Liver (tissue), 3 donors: Measurements from ENCODE around the gene TMEM245.
"Not testable (repeated sequence)": the region's sequence is repeated elsewhere in the genome, so short reads cannot be mapped to it uniquely, and the experiment has no call there.

Source experiments
- CTCF ChIP-seq: fragments of 150-350 bp; IDR thresholded peaks from 2 replicates; pipeline ENCODE4 v1.5.1; 2017; ENCODE audit warnings: improper control_type of control experiment, low read depth, low read length; ENCODE audit not compliant: missing input control
- FOXA1 ChIP-seq: IDR thresholded peaks from 2 replicates; pipeline ENCODE4 v1.6.1; 2016; ENCODE audit warnings: antibody characterized with exemption
- FOXA2 ChIP-seq: IDR thresholded peaks from 2 replicates; pipeline ENCODE4 v1.6.1; 2016; ENCODE audit warnings: antibody characterized with exemption
- GABPA ChIP-seq, 2 donors: IDR thresholded peaks in 1 of 2; conservative IDR thresholded peaks in 1 of 2; 2 replicates each; pipeline ENCODE4 v1.6.1; 2016; ENCODE audit warnings: antibody characterized with exemption in 2 of 2, mild to moderate bottlenecking in 1 of 2, moderate library complexity in 1 of 2
- JUND ChIP-seq, 2 donors: IDR thresholded peaks; 2 replicates each; pipeline ENCODE4 v1.6.1; 2016; ENCODE audit warnings: antibody characterized with exemption in 2 of 2
- MAX ChIP-seq: IDR thresholded peaks from 2 replicates; pipeline ENCODE4 v1.6.1; 2016; ENCODE audit warnings: antibody characterized with exemption
- RAD21 ChIP-seq, 2 donors: IDR thresholded peaks; 2 replicates each; pipeline ENCODE4 v1.6.1; 2016; ENCODE audit warnings: antibody characterized with exemption in 2 of 2, mild to moderate bottlenecking in 2 of 2
- REST ChIP-seq: IDR thresholded peaks from 2 replicates; pipeline ENCODE4 v1.6.1; 2016; ENCODE audit warnings: antibody characterized with exemption, mild to moderate bottlenecking
- RXRA ChIP-seq, 2 donors: IDR thresholded peaks; 2 replicates each; pipeline ENCODE4 v1.6.1; 2017 to 2018; ENCODE audit warnings: antibody characterized with exemption in 2 of 2, mild to moderate bottlenecking in 1 of 2
- SP1 ChIP-seq: IDR thresholded peaks from 2 replicates; pipeline ENCODE4 v1.6.1; 2018; ENCODE audit warnings: antibody characterized with exemption, mild to moderate bottlenecking
- TAF1 ChIP-seq: conservative IDR thresholded peaks from 2 replicates; pipeline ENCODE4 v1.6.1; 2016; ENCODE audit warnings: antibody characterized with exemption, mild to moderate bottlenecking
- YY1 ChIP-seq: IDR thresholded peaks from 2 replicates; pipeline ENCODE4 v1.6.1; 2016; ENCODE audit warnings: antibody characterized with exemption, mild to moderate bottlenecking
- ZBTB33 ChIP-seq: IDR thresholded peaks from 2 replicates; pipeline ENCODE4 v1.6.1; 2016; ENCODE audit warnings: antibody characterized with exemption
- TF ChIP-seq, protein P1 (sequence below): IDR thresholded peaks from 2 replicates; pipeline ENCODE4 v1.6.1; 2016; ENCODE audit warnings: antibody characterized with exemption
- donor health status: healthy.
- donor health status: healthy.

DNA sequence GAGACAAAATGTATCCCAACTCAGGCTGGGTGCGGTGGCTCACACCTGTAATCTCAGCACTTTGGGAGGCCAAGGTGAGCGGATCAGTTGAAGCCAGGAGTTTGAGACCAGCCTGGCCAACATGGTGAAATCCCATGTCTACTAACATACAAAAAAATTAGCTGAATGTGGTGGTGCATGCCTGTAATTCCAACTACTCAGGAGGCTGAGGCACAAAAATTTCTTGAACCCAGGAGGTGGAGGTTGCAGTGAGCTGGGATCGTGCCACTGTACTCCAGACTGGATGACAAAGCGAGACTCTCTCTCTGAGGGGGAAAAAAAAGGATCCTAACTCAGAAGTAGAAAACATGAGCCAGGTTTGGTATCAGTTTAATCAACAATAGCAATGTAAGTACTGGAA lies 66.6 kb downstream of the TMEM245 start:
- not testable (repeated sequence) for TF ChIP-seq CTCF; GABPA (IDR thresholded peaks at IDR 0.05 in 1 of 2, conservative IDR thresholded peaks at IDR 0.05 in 1 of 2); REST; JUND (IDR thresholded peaks at IDR 0.05); TAF1; RAD21 (IDR thresholded peaks at IDR 0.05); YY1; SP1; MAX; ZBTB33; FOXA1; FOXA2; RXRA (IDR thresholded peaks at IDR 0.05)
- TF ChIP-seq, protein P1, sequence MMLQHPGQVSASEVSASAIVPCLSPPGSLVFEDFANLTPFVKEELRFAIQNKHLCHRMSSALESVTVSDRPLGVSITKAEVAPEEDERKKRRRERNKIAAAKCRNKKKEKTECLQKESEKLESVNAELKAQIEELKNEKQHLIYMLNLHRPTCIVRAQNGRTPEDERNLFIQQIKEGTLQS: not testable (repeated sequence)
